HG02642 (cell line): Measurements from ENCODE around the gene MYL6B.
A peak's percentile ranks its signal among the peaks of the same experiment; 100 is the strongest.

Source experiments
- ATAC-seq: cut with Tn5 transposase; IDR thresholded peaks from one replicate; pipeline ENCODE4 v1.9.1; 2021; ENCODE audit warnings: mild to moderate bottlenecking; ENCODE audit not compliant: unreplicated experiment, poor library complexity

The MYL6B gene

GRCh38 chr12:56121204-56121870 lies 31.1 kb upstream of the MYL6B start:
- ATAC-seq: no peak

DNA sequence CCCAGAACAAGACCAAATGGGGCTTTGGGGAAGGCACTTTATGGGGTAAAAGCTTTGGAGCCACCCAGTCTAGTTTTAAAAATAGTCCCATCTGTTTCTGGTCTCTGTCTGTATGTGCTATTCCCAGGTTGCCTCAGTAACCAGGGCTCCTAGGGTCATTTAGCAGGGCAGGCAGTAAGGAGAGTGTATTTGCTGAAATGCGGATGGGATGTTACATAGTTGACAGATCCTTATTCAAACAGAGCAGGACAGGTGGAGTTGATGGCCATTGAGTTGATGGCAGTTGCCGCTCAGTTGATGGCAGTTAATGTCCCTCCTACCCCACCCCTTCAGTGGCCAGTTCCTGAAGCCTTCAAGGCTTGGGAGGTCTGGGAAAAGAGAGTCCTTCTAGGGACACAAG lies 29.8 kb upstream of the MYL6B start:
- no peak for ATAC-seq

DNA sequence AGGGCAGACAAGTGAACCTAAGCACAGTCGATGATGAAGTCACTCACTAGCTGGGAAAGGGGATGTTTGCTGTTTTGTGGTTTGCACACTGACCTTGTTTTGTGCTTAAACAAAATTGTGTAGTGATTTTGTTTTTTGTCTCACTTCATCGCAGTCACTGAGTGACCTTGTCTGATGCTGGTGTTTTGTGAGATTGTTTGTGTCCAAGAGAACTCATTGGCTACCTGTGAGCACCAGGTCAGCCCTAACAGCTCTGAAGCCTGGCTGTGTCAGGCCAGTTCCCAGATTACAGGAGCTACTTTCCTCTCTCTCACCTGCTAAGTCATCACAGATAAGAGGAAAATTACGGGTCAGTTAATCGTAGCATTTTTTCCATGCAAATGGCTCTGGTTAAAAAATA lies 28.3 kb upstream of the MYL6B start:
- no peak for ATAC-seq

DNA sequence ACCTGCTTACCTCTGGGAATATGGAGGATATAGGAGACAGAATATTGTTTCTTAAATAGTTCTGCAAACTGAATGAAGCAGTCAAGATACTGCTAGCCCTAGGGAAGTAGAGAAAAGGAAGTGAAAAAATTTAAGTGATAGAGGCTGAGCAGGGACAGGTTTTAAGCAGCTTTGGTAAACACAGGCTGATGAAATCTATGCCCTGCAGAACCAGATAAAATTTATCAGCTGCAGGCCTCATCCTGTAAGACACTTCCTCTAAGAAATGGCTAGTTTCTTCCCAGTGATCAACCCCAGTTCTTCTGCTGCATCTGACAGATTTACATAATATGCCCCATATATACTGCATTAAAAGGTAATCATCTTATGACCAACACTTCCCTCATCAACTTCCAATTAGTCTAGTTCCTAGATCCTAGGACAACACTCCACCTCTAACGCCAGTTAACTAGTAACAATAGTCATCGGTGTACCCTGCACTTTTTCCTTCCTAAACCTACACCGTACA lies 25.6 kb upstream of the MYL6B start:
- ATAC-seq: no peak

DNA sequence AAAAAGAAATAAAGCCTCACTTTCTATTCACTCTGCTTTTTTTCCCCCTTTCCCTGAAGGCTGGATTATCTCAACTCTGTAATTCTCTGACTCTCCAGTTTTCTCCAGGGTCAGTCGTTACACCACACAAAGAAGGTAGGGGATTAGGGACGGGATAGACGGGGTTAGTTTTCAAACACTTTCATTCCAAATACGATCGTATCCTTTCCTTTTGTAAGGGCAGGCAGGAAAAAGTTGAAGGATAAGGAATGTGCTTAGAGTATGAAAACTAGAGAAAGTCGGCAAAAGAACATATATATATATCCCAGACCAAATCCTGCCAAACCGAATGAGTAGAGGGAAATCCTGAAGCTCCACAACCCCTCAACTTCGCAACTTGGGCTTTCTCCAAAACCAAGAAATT lies 24.9 kb upstream of the MYL6B start:
- no peak for ATAC-seq

DNA sequence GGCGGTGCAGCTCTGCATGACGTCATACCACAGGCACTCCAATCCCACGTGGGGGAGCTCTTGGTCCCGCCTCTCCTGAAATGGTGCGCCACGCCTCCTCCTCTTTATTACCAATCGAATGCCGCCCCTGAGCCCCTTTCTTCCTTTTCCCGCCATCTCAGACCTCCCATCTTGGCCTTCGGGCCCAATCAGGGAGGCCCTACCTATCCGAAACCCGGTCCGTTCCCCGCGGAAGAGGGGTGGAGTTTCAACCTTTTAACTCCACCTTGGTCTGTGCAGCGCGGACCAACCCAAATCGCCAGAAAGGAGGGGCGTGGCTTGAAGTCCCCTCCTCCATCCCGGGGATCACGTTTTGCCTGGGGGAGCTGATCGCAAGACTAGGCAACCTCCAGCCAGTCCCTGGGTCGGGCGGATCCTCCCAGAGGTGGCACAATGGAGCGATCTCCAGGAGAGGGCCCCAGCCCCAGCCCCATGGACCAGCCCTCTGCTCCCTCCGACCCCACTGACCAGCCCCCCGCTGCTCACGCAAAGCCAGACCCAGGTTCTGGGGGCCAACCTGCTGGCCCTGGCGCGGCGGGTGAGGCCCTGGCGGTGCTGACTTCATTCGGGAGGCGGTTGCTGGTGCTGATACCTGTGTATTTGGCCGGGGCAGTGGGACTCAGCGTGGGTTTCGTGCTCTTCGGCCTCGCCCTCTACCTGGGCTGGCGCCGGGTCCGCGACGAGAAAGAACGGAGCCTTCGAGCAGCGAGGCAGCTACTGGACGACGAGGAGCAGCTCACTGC lies 24.3 kb upstream of the MYL6B start, which contains the start of gene ESYT1:
Gene ESYT1, plus strand, starts transcription at position 380 of the 782 bp plus-strand sequence. Its CDS starts 53 bp downstream, at position 433.
- ATAC-seq: peak; percentile 88

GRCh38 chr12:56128670-56129205 lies 23.6 kb upstream of the MYL6B start:
- no peak for ATAC-seq

DNA sequence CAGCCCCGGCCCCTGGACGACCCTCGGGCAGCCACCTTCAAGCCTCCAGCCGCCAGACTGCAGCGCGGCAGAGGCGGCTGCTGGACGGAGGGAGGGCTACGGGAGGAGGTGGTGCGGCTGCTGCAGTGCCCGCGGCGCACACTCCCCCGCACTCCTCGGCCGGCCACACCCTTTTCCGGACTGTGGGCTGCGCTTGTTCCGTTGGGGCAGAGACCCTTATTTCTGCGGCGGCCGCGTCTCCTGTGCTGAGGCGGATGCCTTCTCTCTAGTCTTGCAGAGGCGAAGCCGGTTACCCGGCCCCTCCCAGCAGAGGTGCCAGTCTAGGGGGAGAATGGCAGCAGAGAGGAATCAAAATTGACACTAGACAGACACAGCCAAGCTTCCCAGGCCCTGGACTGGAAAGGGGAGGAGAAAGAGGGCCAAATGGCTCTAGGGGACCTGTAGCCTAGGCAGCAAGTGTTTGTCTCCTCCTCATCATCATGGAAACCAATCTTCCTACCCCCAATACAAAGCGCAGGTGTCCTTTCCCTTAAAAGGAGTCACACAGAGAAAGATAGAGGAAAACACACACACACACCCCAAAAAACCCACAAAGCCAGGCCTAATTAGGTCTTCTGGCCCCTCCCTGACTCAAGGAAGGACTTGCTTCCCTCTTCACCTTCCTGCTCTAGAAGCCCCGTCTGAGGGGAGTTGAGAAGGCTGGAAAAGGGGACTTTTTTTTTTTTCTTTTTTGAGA lies 23.0 kb upstream of the MYL6B start:
- ATAC-seq: peak; percentile 32

GRCh38 chr12:56129942-56130495 lies 22.4 kb upstream of the MYL6B start:
- no peak for ATAC-seq

- no peak for ATAC-seq
These were observed 21.5 kb upstream of the MYL6B start for GRCh38 chr12:56130876-56131275.

GRCh38 chr12:56134897-56135296 lies 17.5 kb upstream of the MYL6B start:
- ATAC-seq: no peak

DNA sequence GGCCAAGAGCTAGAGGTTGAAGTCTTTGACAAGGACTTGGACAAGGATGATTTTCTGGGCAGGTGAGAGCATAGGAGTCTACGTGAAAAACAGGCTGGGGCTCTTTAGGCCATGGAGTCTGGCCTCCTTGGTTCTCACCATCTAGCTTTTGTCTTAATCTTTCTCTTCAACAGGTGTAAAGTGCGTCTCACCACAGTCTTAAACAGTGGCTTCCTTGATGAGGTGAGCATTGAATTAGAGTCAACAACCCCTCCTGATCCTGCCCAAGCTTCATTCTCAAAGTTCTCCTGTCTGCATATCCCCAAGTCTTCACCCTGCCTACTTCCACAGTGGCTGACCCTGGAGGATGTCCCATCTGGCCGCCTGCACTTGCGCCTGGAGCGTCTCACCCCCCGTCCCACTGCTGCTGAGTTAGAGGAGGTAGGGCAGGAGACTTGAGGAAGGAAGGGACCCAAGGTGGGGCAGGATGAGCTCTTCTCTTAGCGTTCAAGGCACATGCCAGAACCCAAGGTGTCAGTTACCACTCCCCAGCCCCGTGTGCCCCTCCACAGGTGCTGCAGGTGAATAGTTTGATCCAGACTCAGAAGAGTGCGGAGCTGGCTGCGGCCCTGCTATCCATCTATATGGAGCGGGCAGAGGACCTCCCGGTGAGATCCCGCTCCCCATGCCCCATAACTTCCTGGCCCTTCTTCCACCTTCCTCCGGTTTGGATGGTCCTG lies 14.4 kb upstream of the MYL6B start:
- ATAC-seq: no peak

GRCh38 chr12:56141946-56142784 lies 10.2 kb upstream of the MYL6B start:
- ATAC-seq: no peak

DNA sequence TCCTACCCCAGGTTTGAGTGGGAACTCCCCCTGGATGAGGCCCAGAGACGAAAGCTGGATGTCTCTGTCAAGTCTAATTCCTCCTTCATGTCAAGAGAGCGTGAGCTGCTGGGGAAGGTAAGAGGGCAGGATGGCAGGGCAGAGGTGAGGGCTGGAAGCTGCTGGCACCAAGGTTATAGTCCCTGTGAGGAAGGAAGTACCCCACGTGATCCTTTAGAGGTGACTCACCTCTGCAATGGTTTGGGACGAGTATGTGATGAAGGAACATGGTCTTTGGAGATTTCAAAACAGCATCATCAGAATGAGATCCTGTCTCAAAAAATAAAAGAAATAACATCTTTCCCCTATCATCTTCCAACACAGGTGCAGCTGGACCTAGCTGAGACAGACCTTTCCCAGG lies 9.2 kb upstream of the MYL6B start:
- ATAC-seq: no peak

GRCh38 chr12:56143870-56144269 lies 8.5 kb upstream of the MYL6B start:
- no peak for ATAC-seq

DNA sequence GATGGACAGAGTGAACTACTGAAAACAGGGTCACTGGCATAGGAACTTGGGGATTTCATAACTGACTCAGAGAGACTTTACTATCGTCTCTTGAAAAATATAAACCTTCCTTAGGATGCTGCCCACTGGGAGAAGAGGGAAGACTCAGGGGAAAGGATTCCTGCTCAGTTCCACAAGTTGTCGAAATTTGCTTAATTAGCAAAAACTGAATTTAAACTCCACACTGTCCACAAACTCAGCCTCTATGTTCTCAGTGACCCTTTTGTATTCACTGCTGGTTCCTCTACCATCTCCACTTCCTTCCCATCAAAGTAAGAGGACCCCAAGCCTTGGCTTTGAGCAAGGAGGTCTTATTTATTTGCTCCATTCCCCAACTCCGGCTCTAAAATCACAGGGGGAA lies 7.2 kb upstream of the MYL6B start:
- ATAC-seq: no peak

DNA sequence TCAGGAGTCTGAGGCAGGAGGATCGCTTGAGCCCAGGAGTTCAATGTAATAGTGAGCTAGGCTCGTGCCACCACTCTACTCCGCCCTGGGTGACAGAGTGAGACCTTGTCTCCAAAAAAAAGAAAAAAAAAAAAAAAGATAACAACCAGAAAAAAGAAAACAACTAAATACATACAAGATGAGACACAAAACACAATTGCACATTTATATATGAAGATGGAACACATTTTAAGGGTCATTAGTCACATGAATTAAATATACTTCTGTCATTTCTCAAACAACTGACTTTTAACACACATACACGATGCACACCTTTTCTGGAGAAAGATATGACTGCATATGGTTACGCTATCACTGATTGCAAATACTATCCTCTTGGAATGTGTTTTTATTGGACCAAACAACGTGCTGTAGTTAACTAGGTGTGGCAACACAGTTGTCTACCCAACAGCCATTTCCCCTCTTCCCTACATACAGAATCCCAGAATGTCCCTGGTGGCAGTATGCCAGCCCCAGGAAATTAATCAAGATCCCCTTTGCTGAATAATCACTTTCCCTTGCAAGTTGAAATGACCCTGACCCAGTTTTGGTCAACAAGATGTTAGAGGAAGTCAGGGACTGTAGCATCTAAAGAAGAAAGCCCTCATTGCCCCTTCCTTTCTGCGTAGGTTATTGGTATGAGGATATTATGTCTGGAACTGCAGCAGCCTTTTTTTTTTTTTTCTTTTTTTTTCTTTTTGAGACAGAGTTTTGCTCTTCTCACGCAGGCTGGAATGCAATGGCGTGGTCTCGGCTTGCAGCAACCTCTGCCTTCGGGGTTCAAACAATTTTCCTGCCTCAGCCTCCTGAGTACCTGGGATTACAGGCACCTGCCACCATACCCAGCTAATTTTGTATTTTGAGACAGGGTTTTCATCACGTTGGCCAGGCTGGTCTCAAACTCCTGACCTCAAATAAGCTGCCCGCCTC lies 5.6 kb upstream of the MYL6B start:
- ATAC-seq: no peak

DNA sequence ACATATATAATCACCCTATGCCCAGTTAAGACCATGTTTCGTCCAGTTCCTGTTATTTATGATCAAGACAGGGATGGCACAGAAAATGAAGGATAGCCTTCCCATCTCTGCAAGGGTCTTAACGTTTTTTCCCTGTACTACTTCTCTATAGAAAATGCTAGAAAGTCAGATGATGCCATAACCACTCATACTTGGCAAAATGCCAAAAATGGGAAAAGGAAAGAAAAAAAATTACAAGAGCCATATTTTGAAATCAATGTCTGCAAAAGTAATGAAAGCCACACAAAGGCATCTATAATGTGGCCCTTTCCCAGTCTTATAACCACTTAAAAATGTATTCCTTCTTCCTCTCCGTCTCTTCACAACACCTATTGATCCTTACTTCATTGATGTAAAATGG lies 1.8 kb upstream of the MYL6B start:
- ATAC-seq: no peak
